GM23338 (cell line): ENCODE results near the gene DHRS7B. TPM values are rescaled to one million over a fixed set of nuclear protein-coding genes. Genes with fewer than 3 reads are reported as not detected.

Experiments used
- ATAC-seq: fragments of 200-7000 bp; cut with Tn5 transposase; 3 replicates; pipeline ENCODE4 v1.9.1; 2020
- DNase-seq: peaks from one replicate; pipeline ENCODE4 v3.0.0-alpha.2; 2015; ENCODE audit warnings: low spot score
- H2AFZ ChIP-seq: fragments of 200-600 bp; sonication (generic); 2 replicates; pipeline ENCODE4 v1.8.0; 2016; ENCODE audit warnings: antibody characterized with exemption, mild to moderate bottlenecking, moderate library complexity
- H3F3A ChIP-seq: fragments of 200-600 bp; sonication (generic); replicated peaks from 2 replicates; pipeline ENCODE4 v1.8.0; 2017; ENCODE audit warnings: antibody characterized with exemption, mixed run types, low read depth
- H3K27ac ChIP-seq: fragments of 200-600 bp; sonication (generic); 2 replicates; pipeline ENCODE4 v1.6.1; 2016; ENCODE audit warnings: low read depth
- H3K27me3 ChIP-seq: fragments of 200-600 bp; sonication (generic); 2 replicates; pipeline ENCODE4 v1.8.0; 2016; ENCODE audit warnings: mild to moderate bottlenecking, mixed run types, moderate library complexity; ENCODE audit not compliant: insufficient read depth
- H3K36me3 ChIP-seq: fragments of 200-600 bp; sonication (generic); 2 replicates; pipeline ENCODE4 v1.8.0; 2016; ENCODE audit warnings: mild to moderate bottlenecking; ENCODE audit not compliant: insufficient read depth
- H3K4me1 ChIP-seq: fragments of 200-600 bp; sonication (generic); 2 replicates; pipeline ENCODE4 v1.8.0; 2016; ENCODE audit warnings: mild to moderate bottlenecking, moderate library complexity; ENCODE audit not compliant: insufficient read depth
- H3K4me2 ChIP-seq: fragments of 200-600 bp; sonication (generic); 2 replicates; pipeline ENCODE4 v1.7.1; 2017; ENCODE audit warnings: mixed run types
- H3K4me3 ChIP-seq: fragments of 200-600 bp; sonication (generic); 2 replicates; pipeline ENCODE4 v1.6.1; 2016; ENCODE audit warnings: mixed run types
- H3K79me2 ChIP-seq: fragments of 200-600 bp; sonication (generic); replicated peaks from 2 replicates; pipeline ENCODE4 v1.8.0; 2017; ENCODE audit warnings: mild to moderate bottlenecking; ENCODE audit not compliant: insufficient read depth
- H3K9me2 ChIP-seq: fragments of 200-600 bp; sonication (generic); 2 replicates; pipeline ENCODE4 v1.8.0; 2017; ENCODE audit not compliant: insufficient read depth
- H4K20me1 ChIP-seq: fragments of 200-600 bp; sonication (generic); replicated peaks from 2 replicates; pipeline ENCODE4 v1.8.0; 2017; ENCODE audit warnings: mild to moderate bottlenecking; ENCODE audit not compliant: insufficient read depth
- H3K27ac Mint-ChIP-seq: 2 replicates; pipeline ENCODE4 v1.8.0; 2020; ENCODE audit warnings: inconsistent platforms, mild to moderate bottlenecking, moderate library complexity, mixed read lengths
- H3K27me3 Mint-ChIP-seq: 3 replicates; pipeline ENCODE4 v1.8.0; 2022; ENCODE audit warnings: low read depth, mild to moderate bottlenecking, moderate library complexity, mixed read lengths, inconsistent platforms; ENCODE audit not compliant: insufficient read depth, poor library complexity
- H3K36me3 Mint-ChIP-seq: 3 replicates; pipeline ENCODE4 v1.8.0; 2021; ENCODE audit warnings: low read depth, mild to moderate bottlenecking, inconsistent platforms, moderate library complexity, mixed read lengths
- H3K4me1 Mint-ChIP-seq: 3 replicates; pipeline ENCODE4 v1.8.0; 2020; ENCODE audit warnings: mild to moderate bottlenecking, inconsistent platforms, mixed read lengths
- H3K4me3 Mint-ChIP-seq: 3 replicates; pipeline ENCODE4 v1.8.0; 2021; ENCODE audit warnings: moderate library complexity, mild to moderate bottlenecking, inconsistent platforms, mixed read lengths
- H3K9me3 Mint-ChIP-seq: 3 replicates; pipeline ENCODE4 v1.8.0; 2020; ENCODE audit warnings: moderate library complexity, mild to moderate bottlenecking, inconsistent platforms, mixed read lengths
- EZH2 ChIP-seq: fragments of 200-600 bp; sonication (generic); IDR thresholded peaks from one replicate; pipeline ENCODE4 v1.8.0; 2017; ENCODE audit warnings: antibody characterized with exemption, mild to moderate bottlenecking, low read depth; ENCODE audit not compliant: unreplicated experiment
- EZH2phosphoT487 ChIP-seq: fragments of 200-600 bp; sonication (generic); IDR thresholded peaks from one replicate; pipeline ENCODE4 v1.8.1; 2018; ENCODE audit warnings: antibody characterized with exemption; ENCODE audit not compliant: unreplicated experiment
- JUNB ChIP-seq: IDR thresholded peaks from one replicate; pipeline ENCODE4 v1.6.1; 2016; ENCODE audit warnings: antibody characterized with exemption; ENCODE audit not compliant: unreplicated experiment
- POLR2AphosphoS5 ChIP-seq: IDR thresholded peaks from 2 replicates; pipeline ENCODE4 v1.6.1; 2016; ENCODE audit warnings: antibody characterized with exemption, low read depth
- REST ChIP-seq: IDR thresholded peaks from one replicate; pipeline ENCODE4 v1.6.1; 2018; ENCODE audit warnings: antibody characterized with exemption; ENCODE audit not compliant: unreplicated experiment
- STAT1 ChIP-seq: IDR thresholded peaks from one replicate; pipeline ENCODE4 v1.6.1; 2016; ENCODE audit warnings: antibody characterized with exemption; ENCODE audit not compliant: unreplicated experiment
- ZNF114 ChIP-seq: fragments of 250-450 bp; sonication (Bioruptor Pico); IDR thresholded peaks from 2 replicates; pipeline ENCODE4 v1.5.0; 2020; ENCODE audit warnings: mild to moderate bottlenecking, moderate library complexity
- ZNF331 ChIP-seq: fragments of 250-450 bp; sonication (Bioruptor Pico); IDR thresholded peaks from 2 replicates; pipeline ENCODE4 v1.5.0; 2020; ENCODE audit warnings: low read depth, mild to moderate bottlenecking, moderate library complexity
- ZNF462 ChIP-seq: fragments of 250-450 bp; sonication (Bioruptor Pico); IDR thresholded peaks from 2 replicates; pipeline ENCODE4 v1.5.0; 2020; ENCODE audit warnings: mild to moderate bottlenecking, moderate library complexity
- polyA plus RNA-seq: library from polyadenylated mRNA; unstranded; fragments of >200 nt; fragmentation: Nextera tagmentation; extraction: Ambion mirVana; gene quantifications from 2 replicates; pipeline ENCODE4 v1.2.1, GENCODE V29; 2016
- total RNA-seq: library from RNA; depleted of rRNA; stranded (reverse); fragments of >200 nt; shearing (Covaris generic); gene quantifications from 2 replicates; pipeline ENCODE4 v1.2.3, GENCODE V29; 2014

DHRS7B gene
- total and polyA plus RNA-seq, 2 experiments from 2014 or later, result 26.6 to 27.9 TPM

- TF ChIP-seq ZNF462 (no peak), STAT1 (no peak), EZH2 (no peak), POLR2AphosphoS5 (no peak)
Observed at GRCh38 chr17:21165922-21166594, 39.3 kb downstream of the DHRS7B start (continued).

GRCh38 chr17:21166595-21167210, 39.9 kb downstream of the DHRS7B start:
- Histone ChIP-seq H3K27me3 (no peaks in the 10 kb centered on the region), H3F3A (no peaks in the 10 kb centered on the region), H4K20me1 (no peaks in the 10 kb centered on the region), H3K27ac (no peak overlapping the region), H3K4me1 (no peaks in the 10 kb centered on the region), H3K36me3 (no peaks in the 10 kb centered on the region), H3K79me2 (no peaks in the 10 kb centered on the region), H3K9me2 (no peaks in the 10 kb centered on the region), H2AFZ (no peak overlapping the region), H3K4me3 (no peak overlapping the region), H3K4me2 (no peak overlapping the region)
- Mint-ChIP-seq H3K4me3 (no peak overlapping the region), H3K4me1 (no peaks in the 10 kb centered on the region; the same call in 2 of the 3 replicates), H3K9me3 (no peaks in the 10 kb centered on the region), H3K36me3 (no peaks in the 10 kb centered on the region; the same call in 2 of the 3 replicates), H3K27ac (no peak overlapping the region), H3K27me3 (peaks cover 7% of the 10 kb centered on the region)
- ATAC-seq (no peak), DNase-seq (no peak)
- TF ChIP-seq ZNF331 (CRISPR knock-in tag), result no peak
- no peak for TF ChIP-seq EZH2
- no peak for TF ChIP-seq ZNF114
- TF ChIP-seq REST, result no peak
- TF ChIP-seq POLR2AphosphoS5, result no peak
- no peak for TF ChIP-seq STAT1
- no peak for TF ChIP-seq JUNB
- no peak for TF ChIP-seq EZH2phosphoT487
